ENCODE data around the gene SZRD1.

DNA sequence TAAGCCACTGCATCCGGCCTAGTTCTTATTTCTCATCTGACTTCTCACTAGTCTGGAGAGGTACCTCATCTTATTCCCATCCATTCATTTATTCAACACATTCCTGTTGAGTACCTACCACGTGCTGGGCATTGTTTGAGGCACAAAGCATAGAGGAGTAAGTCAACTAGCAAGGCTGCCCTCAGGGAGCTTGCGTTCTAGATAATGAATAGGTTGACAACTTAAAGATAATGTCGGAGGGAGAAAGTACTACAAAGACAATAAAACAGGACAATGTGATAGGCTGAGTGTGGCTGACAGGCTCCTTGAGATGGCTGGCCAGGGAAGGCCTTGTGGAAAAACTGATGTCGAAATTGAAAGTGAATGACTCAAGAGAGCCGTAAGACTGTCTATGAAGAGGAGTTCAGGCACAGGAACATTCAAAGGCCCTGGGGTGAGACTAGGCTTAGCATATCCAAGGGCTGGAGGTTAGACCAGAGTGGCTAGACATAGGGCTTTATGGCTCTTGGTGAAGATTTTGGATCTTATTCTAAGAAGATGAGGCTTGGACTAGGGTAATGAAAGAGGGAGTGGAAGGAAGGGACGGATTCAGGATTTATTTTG is 51.9 kb downstream of the SZRD1 start:
- TF ChIP-seq, protein P1, sequence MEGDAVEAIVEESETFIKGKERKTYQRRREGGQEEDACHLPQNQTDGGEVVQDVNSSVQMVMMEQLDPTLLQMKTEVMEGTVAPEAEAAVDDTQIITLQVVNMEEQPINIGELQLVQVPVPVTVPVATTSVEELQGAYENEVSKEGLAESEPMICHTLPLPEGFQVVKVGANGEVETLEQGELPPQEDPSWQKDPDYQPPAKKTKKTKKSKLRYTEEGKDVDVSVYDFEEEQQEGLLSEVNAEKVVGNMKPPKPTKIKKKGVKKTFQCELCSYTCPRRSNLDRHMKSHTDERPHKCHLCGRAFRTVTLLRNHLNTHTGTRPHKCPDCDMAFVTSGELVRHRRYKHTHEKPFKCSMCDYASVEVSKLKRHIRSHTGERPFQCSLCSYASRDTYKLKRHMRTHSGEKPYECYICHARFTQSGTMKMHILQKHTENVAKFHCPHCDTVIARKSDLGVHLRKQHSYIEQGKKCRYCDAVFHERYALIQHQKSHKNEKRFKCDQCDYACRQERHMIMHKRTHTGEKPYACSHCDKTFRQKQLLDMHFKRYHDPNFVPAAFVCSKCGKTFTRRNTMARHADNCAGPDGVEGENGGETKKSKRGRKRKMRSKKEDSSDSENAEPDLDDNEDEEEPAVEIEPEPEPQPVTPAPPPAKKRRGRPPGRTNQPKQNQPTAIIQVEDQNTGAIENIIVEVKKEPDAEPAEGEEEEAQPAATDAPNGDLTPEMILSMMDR (IDR thresholded peaks at IDR 0.05) = no peak
- TF ChIP-seq POLR2AphosphoS5 (IDR thresholded peaks at IDR 0.05) (no peak), POLR2A (IDR thresholded peaks at IDR 0.05) (no peak)

All from breast epithelium (tissue), 3 donors.